Activated CD8-positive, alpha-beta memory T cell treated with anti-CD3 and anti-CD28 coated beads for 1 hour (primary cell): ENCODE results near the gene AQP6.
A peak's percentile ranks its signal among the peaks of the same experiment; 100 is the strongest.

Experiments used
- DNase-seq, 2 donors: peaks; one replicate each; pipeline ENCODE4 v3.0.0-alpha.2; 2020; ENCODE audit warnings: low read depth in 1 of 2; ENCODE audit errors: extremely low read depth in 1 of 2

The AQP6 gene

GRCh38 chr12:49942921-49943624 lies 29.7 kb upstream of the AQP6 start:
- no peak for DNase-seq

GRCh38 chr12:49943625-49943960 lies 29.2 kb upstream of the AQP6 start:
- no peak for DNase-seq

DNA sequence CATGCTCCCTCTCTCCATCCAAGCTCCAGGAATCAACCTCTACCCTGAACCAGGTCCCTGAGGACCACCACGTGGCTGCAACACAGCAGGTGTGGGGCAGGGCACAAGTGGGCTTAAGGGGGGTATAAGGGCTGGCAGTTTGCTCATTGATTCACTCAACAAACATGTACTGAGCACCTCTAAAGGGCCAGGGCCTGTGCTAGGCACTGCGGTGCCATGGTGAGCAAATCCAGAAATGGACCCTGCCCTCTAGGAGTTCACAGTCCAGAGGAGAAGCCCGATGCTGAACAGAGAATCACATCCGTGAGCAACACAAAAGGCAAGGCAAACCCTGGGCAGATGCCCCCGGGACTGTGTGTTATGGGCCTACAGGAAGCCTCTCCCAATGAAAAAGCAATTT lies 28.7 kb upstream of the AQP6 start:
- DNase-seq = no peak

DNA sequence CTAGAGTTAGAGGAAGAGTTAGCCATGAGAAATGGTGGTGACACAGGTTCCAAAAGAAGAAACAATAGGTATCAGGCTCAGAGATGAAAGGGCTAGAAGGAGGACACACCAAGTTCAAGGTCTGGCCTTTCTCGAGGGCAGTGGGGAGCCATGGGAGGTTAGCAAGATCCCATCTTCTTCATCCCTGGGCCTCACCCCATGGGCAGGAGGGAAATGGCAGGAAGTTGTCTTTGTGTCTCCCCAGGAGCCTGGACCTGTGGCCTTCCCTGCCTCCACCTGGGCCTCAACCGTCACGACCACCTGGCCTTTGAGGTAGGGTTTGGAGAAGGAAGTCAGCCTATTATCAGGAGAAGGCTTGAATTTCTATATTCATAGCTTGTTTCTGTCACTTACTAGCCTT lies 28.0 kb upstream of the AQP6 start:
- no peak for DNase-seq

GRCh38 chr12:49945394-49946080 lies 27.2 kb upstream of the AQP6 start:
- DNase-seq = peak; percentile 65 to 71

GRCh38 chr12:49946086-49946485 lies 26.7 kb upstream of the AQP6 start:
- DNase-seq = no peak

DNA sequence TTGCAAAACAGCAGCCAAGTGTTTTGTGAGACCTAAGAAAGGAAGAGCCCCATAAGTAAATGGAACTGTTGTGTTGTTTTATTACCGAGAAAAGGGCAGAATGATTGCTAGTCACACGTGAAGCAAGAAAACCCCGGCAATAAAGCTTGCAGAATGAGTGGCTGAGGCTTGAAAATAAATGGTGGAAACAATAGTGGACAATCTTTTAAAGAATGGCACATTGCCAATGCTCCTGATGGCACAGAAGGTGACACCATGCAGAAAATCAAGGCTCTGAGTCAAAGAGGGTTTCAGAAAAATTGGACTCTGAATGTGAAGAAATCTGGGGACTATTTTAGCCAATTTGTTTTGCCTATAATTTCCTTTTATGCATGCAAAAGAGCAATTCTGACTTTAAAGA lies 26.2 kb upstream of the AQP6 start:
- DNase-seq = no peak

DNA sequence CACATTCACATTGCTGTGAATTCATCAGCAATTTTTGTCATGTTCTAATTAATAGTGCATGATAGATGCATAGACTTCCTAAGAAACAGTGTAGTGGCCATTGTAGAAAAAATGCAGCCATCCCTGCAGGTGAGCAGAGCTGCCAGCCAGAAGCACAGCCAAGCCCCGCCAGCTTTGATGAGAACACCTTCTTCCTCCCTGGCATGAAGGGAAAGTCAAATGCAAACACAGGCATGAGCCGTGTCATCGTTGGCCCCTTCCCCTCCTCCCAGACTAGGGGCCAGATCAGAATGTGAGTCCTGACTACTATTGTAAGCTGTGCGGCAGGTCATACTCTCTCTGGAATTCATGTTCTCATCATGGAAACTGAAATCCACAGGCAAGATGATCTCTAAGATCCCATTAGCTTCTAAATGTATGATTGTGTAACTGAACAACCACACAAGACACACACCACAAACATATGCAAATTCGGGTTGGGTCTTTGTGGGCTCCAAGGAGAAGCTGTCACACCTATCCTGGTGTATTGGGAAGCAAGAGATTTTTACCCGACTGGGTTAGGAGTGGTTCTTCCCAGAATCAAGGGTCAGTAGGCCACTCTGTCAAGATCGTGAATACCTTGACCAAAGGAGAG lies 25.0 kb upstream of the AQP6 start:
- DNase-seq = no peak

GRCh38 chr12:49948866-49949845 lies 23.6 kb upstream of the AQP6 start:
- no peak for DNase-seq

- DNase-seq = no peak
These were observed 22.9 kb upstream of the AQP6 start for GRCh38 chr12:49949866-49950265.

DNA sequence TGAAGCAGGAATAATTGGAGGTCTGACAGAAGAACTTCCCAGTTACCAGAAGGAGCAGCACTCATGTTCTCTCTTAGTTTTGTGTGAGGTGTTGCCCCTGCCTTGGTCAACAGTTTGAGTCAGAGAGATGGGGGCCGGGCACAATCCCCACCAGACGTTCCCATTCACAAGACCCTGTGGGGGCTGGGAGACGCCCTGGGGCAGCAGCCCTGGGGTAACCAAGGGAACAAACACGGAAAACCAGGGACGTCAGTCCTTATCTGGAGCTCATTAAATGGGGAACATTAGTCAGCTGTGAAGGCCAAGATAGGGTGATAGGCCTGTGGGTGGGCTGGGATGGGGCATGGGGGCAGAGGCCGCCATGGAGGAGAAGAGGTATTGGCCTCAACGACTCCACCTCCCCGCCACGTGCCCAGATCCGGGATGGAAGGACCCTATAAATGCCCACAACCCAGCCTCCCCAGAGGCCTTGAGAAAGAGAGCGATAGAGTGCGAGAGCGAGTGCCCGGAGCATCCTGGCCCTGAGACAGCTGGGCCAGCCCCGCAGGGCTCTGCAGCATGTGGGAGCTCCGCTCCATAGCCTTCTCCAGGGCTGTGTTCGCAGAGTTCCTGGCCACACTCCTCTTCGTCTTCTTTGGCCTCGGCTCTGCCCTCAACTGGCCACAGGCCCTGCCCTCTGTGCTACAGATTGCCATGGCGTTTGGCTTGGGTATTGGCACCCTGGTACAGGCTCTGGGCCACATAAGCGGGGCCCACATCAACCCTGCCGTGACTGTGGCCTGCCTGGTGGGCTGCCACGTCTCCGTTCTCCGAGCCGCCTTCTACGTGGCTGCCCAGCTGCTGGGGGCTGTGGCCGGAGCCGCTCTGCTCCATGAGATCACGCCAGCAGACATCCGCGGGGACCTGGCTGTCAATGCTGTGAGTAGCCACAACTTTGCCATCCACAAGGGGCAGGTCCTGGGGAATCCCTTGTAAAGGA lies 22.2 kb upstream of the AQP6 start, which contains the start of gene AQP2:
TSS of gene AQP2 (plus strand) at position 465 of the 979 bp plus-strand sequence. CDS start at position 559, 94 bp downstream.
- no peak for DNase-seq

DNA sequence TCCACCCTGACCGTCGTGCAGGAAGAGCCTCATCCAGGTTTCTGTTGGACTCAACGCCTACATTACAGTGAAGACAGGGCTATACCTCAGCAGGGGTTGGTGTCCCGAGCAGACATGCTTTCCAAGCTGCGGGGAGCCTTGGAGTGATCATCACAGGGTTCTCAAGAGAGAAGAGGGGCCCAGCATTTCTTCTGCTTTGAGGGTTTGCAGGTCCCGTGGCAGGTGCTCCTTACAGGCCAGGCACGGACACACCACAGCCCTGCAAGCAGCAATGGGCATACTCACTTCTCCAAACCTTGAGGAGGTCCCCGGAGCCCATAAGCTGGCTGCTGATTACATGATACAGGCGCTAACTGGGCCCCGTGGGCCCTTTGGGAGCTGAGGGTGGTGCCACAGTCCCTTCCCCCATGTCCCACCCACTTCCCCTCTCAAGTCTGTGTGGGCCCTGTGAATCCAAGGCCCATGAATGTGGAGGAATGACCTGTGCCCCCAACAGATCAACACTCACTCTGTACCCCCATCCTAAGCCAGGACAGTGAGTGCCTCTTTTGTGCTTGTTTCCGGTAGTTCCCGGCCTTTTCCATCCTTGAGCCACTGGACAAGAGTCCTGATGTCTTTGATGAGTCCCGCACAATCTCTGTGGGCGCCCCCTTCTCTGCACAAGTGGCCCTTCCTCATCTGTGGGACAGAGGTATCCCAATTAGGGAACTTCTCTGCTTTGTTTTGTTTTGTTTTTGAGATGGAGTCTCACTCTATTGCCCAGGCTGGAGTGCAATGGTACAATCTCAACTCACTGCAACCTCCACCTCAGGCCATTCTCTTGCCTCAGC lies 21.1 kb upstream of the AQP6 start:
- DNase-seq = no peak

DNA sequence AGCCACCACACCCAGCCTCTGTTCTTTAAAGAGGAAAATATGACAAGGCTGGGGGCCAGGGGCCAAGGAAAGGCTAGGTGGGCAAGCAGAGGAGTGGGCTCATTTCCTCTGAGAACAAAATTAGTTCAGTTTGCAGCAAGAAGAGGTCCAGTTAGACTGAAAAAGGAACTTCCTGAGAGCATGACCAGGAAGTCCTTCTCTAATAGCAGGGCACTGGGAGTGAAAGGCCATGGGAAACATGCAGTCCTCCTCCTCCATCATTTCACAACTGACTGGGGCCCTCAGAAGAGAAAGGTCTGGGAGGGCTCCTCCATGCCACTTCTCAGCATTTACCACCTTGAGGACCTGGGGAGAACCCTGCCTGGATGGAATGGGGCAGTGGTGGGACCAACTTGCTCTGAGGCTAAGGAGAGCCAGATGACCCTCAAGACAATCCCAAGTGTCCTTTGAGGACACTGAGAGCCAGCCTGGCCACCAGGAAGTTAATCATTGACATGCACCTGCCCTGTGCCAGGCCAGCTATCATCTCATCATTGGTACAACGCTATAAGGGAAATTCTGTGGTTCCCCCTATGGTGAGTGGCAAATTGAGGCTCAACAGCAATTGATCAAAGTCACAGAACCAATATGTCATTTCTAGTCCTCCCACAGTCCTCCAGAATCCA lies 20.2 kb upstream of the AQP6 start:
- DNase-seq = no peak

- DNase-seq = no peak
These were observed 19.6 kb upstream of the AQP6 start for GRCh38 chr12:49953151-49953550.

DNA sequence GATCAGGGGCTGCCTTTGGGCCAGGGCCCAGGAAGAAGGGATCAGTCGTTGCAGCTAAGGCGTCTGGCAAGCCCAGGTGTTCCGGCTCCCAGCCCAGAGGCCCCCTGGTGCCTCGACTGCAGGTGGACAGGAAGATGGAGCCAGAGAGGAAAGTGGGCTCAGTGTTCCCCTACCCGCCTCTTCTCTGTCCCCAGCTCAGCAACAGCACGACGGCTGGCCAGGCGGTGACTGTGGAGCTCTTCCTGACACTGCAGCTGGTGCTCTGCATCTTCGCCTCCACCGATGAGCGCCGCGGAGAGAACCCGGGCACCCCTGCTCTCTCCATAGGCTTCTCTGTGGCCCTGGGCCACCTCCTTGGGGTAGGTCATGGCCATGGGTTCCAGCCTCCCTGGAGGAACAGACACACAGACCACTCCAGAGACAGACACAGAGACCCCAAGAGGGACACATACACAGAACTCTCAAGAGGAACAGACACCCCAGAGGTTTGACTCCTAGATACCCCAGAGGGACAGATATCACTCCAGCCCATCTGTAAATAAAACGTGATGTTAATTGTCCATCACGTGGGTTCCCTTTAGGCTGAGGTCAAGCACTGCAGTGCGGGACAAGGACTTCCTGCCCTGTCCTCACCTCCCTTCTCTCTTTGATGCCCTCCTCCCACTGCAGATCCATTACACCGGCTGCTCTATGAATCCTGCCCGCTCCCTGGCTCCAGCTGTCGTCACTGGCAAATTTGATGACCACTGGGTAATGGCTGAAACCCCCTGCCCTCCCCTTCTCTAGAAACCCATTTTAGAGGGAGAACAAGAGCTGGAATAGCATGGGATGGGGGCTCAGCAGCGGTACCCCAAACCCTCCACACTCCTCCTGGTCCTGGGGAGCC lies 18.5 kb upstream of the AQP6 start:
- no peak for DNase-seq

- DNase-seq = no peak
These were observed 17.6 kb upstream of the AQP6 start for GRCh38 chr12:49954863-49955830.
